Type B pancreatic cell (in vitro differentiated cells): ENCODE results near the gene DNAJC13. TPM values are rescaled to one million over a fixed set of nuclear protein-coding genes. Genes with fewer than 3 reads are reported as not detected.

Experiments
- DNase-seq: peaks from one replicate; pipeline ENCODE4 v3.0.0; 2021; ENCODE audit warnings: mixed read lengths; ENCODE audit not compliant: unreplicated experiment; ENCODE audit errors: extremely low spot score
- H3K27ac Mint-ChIP-seq: 2 replicates; pipeline ENCODE4 v1.8.0; 2021; ENCODE audit warnings: mild to moderate bottlenecking, mixed read lengths
- H3K27me3 Mint-ChIP-seq: 2 replicates; pipeline ENCODE4 v1.8.0; 2021; ENCODE audit warnings: mixed read lengths
- H3K36me3 Mint-ChIP-seq: 2 replicates; pipeline ENCODE4 v1.8.0; 2021; ENCODE audit warnings: mixed read lengths
- H3K4me1 Mint-ChIP-seq: one replicate; pipeline ENCODE4 v1.8.0; 2021; ENCODE audit warnings: mixed read lengths; ENCODE audit not compliant: unreplicated experiment
- H3K4me3 Mint-ChIP-seq: 2 replicates; pipeline ENCODE4 v1.8.0; 2021; ENCODE audit warnings: mild to moderate bottlenecking, mixed read lengths
- H3K9me3 Mint-ChIP-seq: 2 replicates; pipeline ENCODE4 v1.8.0; 2021; ENCODE audit warnings: mixed read lengths
- CTCF ChIP-seq: fragments of 200-600 bp; sonication (generic); conservative IDR thresholded peaks from 2 replicates; pipeline ENCODE4 v1.5.0; 2021; ENCODE audit warnings: antibody characterized with exemption, mild to moderate bottlenecking
- total RNA-seq: library from RNA; stranded (reverse); gene quantifications from 2 replicates; pipeline ENCODE4 v1.2.1, GENCODE V29; 2021; ENCODE audit warnings: low replicate concordance

Gene DNAJC13
- total RNA-seq, 1 donor from 2014 or later = 34.0 TPM

DNA sequence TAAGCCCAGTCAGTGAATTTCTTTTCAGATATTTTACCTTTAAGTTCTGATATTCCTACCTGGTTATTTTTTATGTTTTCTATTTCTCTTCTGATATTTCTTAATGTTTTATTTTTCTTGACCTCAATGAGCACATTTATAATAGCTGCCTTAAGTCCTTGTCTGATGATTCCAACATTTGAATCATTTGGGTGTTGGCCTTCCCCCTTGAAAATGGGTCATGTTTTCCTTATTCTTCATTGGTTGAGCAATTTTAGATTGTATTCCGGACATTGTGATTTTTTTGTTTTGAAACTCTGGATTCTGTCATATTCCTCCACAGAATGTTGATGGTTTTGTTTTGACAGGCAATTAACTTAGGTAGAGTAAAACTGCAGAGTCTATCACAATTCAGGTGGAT, 170.1 kb downstream of the DNAJC13 start:
- H3K27ac Mint-ChIP-seq = no peak overlapping the region
- H3K27me3 Mint-ChIP-seq = no peaks in the 10 kb centered on the region
- H3K4me1 Mint-ChIP-seq = no peaks in the 10 kb centered on the region
- no peak for TF ChIP-seq CTCF
- no peak overlapping the region for H3K4me3 Mint-ChIP-seq
- H3K36me3 Mint-ChIP-seq = peaks cover 7% of the 10 kb centered on the region
- no peaks in the 10 kb centered on the region for H3K9me3 Mint-ChIP-seq
- no peak for DNase-seq

Other genes with a start within 250 kb of the DNAJC13 start
- gene ACP3, start 100.1 kb upstream of the DNAJC13 start, total RNA-seq = 3.5 and 8.2 TPM in 2 replicates
- 0.29 and 1.9 TPM in 2 replicates for gene ACKR4, start 179.8 kb downstream of the DNAJC13 start, total RNA-seq
- 10.4 and 14.7 TPM in 2 replicates for gene ACAD11, start 242.3 kb downstream of the DNAJC13 start, total RNA-seq
- gene UBA5, start 242.8 kb downstream of the DNAJC13 start, total RNA-seq = 35.9 and 40.6 TPM in 2 replicates